B cell (primary cell): ENCODE measurements around the gene TBC1D3B. TPM values are rescaled to one million over a fixed set of nuclear protein-coding genes. Genes with fewer than 3 reads are reported as not detected.

Experiments used
- ATAC-seq: fragments of 200-7000 bp; cut with Tn5 transposase; one replicate; pipeline ENCODE4 v1.10.0; 2021; ENCODE audit warnings: low read depth, mild to moderate bottlenecking, moderate number of reproducible peaks, moderate library complexity
- CTCF ChIA-PET: fragments of 350-600 bp; sonication (Branson Sonifier 250); formaldehyde crosslinking; loops from one replicate; lab custom pipeline; 2021; ENCODE audit warnings: antibody characterized with exemption, inconsistent platforms; lab: Charles Lee
- POLR2A ChIA-PET: fragments of 350-600 bp; sonication (Branson Sonifier 250); formaldehyde crosslinking; loops from one replicate; lab custom pipeline; 2021; ENCODE audit warnings: antibody characterized with exemption; lab: Charles Lee
- DNase-seq: peaks from one replicate; pipeline ENCODE4 v3.0.0; 2013
- H2AFZ ChIP-seq: 2 replicates; pipeline ENCODE4 v1.6.1; 2012; ENCODE audit warnings: mild to moderate bottlenecking, low read depth, low read length; ENCODE audit not compliant: insufficient read depth, poor library complexity, severe bottlenecking
- H3K27ac ChIP-seq, 2 donors: 1 replicate in 1 of 2; 2 replicates in 1 of 2; pipeline ENCODE4 v1.5.1; 2012 to 2013; ENCODE audit warnings: low read length in 2 of 2, mild to moderate bottlenecking in 2 of 2, moderate library complexity in 1 of 2
- H3K27me3 ChIP-seq, 4 experiments: fragments of 200-600 bp in 1 of 4; sonication (generic) in 1 of 4; replicated peaks in 1 of 4; 1 replicate in 2 of 4; 2 replicates in 2 of 4; pipeline versions ENCODE4 v1.6.1 to v1.7.0; 2013 to 2016; ENCODE audit warnings: low read length in 3 of 4, mild to moderate bottlenecking in 2 of 4, mixed read lengths in 1 of 4, moderate library complexity in 1 of 4; ENCODE audit not compliant: insufficient read depth in 4 of 4, control insufficient read depth in 3 of 4; ENCODE audit errors: control extremely low read depth in 1 of 4
- H3K36me3 ChIP-seq, 2 experiments: replicated peaks in 1 of 2; 1 replicate in 1 of 2; 2 replicates in 1 of 2; pipeline versions ENCODE4 v1.6.1 to v1.7.1; 2013; ENCODE audit warnings: low read length in 1 of 2; ENCODE audit not compliant: insufficient read depth in 2 of 2, control insufficient read depth in 1 of 2; ENCODE audit errors: control extremely low read depth in 1 of 2, extremely low read depth in 1 of 2
- H3K4me1 ChIP-seq, 2 donors: fragments of 200-600 bp in 1 of 2; sonication (generic) in 1 of 2; 1 replicate in 1 of 2; 2 replicates in 1 of 2; pipeline versions ENCODE4 v1.5.1 to v1.6.1; 2013 to 2017; ENCODE audit warnings: low read length in 2 of 2; ENCODE audit not compliant: control insufficient read depth in 2 of 2, insufficient read depth in 2 of 2
- H3K4me2 ChIP-seq: replicated peaks from 2 replicates; pipeline ENCODE3; 2012; ENCODE audit warnings: mild to moderate bottlenecking, low read depth, low read length; ENCODE audit not compliant: poor library complexity, severe bottlenecking
- H3K4me3 ChIP-seq, 5 experiments: fragments of 200-600 bp in 1 of 5; sonication (generic) in 1 of 5; 1 replicate in 3 of 5; 2 replicates in 2 of 5; pipeline versions ENCODE4 v1.5.1 to v1.7.0; 2011 to 2016; ENCODE audit warnings: low read length in 4 of 5, mild to moderate bottlenecking in 4 of 5, low read depth in 2 of 5, control low read depth in 1 of 5, moderate library complexity in 1 of 5; ENCODE audit not compliant: insufficient read depth in 1 of 5; ENCODE audit errors: control extremely low read depth in 1 of 5, extremely low read depth in 1 of 5
- H3K79me2 ChIP-seq: fragments of 200-600 bp; sonication (generic); one replicate; pipeline ENCODE4 v1.6.0; 2016; ENCODE audit warnings: low read length; ENCODE audit not compliant: control insufficient read depth, insufficient read depth
- H3K9ac ChIP-seq: fragments of 200-600 bp; sonication (generic); 2 replicates; pipeline ENCODE4 v1.6.1; 2017; ENCODE audit warnings: mild to moderate bottlenecking, low read length, moderate library complexity
- H3K9me3 ChIP-seq, 3 donors: one replicate each; pipeline versions ENCODE4 v1.6.1 to v1.7.1; 2013; ENCODE audit warnings: low read length in 2 of 3; ENCODE audit not compliant: control insufficient read depth in 2 of 3, insufficient read depth in 1 of 3; ENCODE audit errors: control extremely low read depth in 1 of 3
- H4K20me1 ChIP-seq: 2 replicates; pipeline ENCODE4 v1.6.0; 2012; ENCODE audit warnings: mild to moderate bottlenecking, low read length; ENCODE audit not compliant: insufficient read depth, control insufficient read depth, poor library complexity, severe bottlenecking
- H3K27ac Mint-ChIP-seq: one replicate; pipeline ENCODE4 v1.8.0; 2021; ENCODE audit warnings: mixed read lengths
- H3K27me3 Mint-ChIP-seq: one replicate; pipeline ENCODE4 v1.8.0; 2021; ENCODE audit warnings: mixed read lengths
- H3K4me1 Mint-ChIP-seq: one replicate; pipeline ENCODE4 v1.8.0; 2021; ENCODE audit warnings: mixed read lengths
- H3K4me3 Mint-ChIP-seq: one replicate; pipeline ENCODE4 v1.8.0; 2021; ENCODE audit warnings: mixed read lengths
- H3K9me3 Mint-ChIP-seq: one replicate; pipeline ENCODE4 v1.8.0; 2022; ENCODE audit warnings: mixed read lengths; ENCODE audit not compliant: insufficient read depth
- CTCF ChIP-seq: fragments of 200-600 bp; IDR thresholded peaks from one replicate; pipeline ENCODE4 v1.8.0; 2022; ENCODE audit warnings: antibody characterized with exemption, mild to moderate bottlenecking
- EZH2 ChIP-seq: IDR thresholded peaks from 2 replicates; pipeline ENCODE4 v1.6.1; 2012; ENCODE audit warnings: borderline replicate concordance, low read depth, mild to moderate bottlenecking, moderate library complexity, low read length; ENCODE audit not compliant: insufficient read depth, poor library complexity, severe bottlenecking
- WGBS: methylation state at CpG from one replicate; pipeline ENCODE4 v1.1.5; 2013; ENCODE audit warnings: missing lambda C conversion rate; ENCODE audit not compliant: insufficient coverage; 5-methylcytosine and 5-hydroxymethylcytosine counted together
- intact Hi-C: fragments of 100-400 bp; cut with micrococcal nuclease; formaldehyde crosslinking; loops from one replicate; pipeline ENCODE4 v1.10.0; 2022
- polyA plus RNA-seq: library from polyadenylated mRNA; depleted of rRNA; stranded (reverse); fragments of >200 nt; gene quantifications from 2 replicates; pipeline ENCODE4 v1.2.3, GENCODE V29; 2012
- total RNA-seq, 2 donors: library from RNA; stranded (reverse); fragments of 120-200 nt in 1 of 2; gene quantifications; 1 replicate in 1 of 2; 2 replicates in 1 of 2; pipeline versions ENCODE4 v1.2.3 to v1.2.4, GENCODE V29; 2013 to 2022

TBC1D3B gene
- total and polyA plus RNA-seq, 2 donors (not counting 1 experiment from before 2014, with no cell fraction given), result 3.2 to 17.3 TPM

GRCh38 chr17:36151891-36152638 is 24.4 kb downstream of the TBC1D3B start:
- intact Hi-C loops, result no loop called here
- no peak overlapping the region for H3K27ac Mint-ChIP-seq

More at GRCh38 chr17:36151891-36152638, 24.4 kb downstream of the TBC1D3B start:
- Mint-ChIP-seq H3K4me3 (no peak overlapping the region), H3K4me1 (peaks cover 31% of the 10 kb centered on the region), H3K9me3 (no peaks in the 10 kb centered on the region), H3K27me3 (peaks cover 11% of the 10 kb centered on the region)
- H3K27ac ChIP-seq, result no peak overlapping the region
- H3K4me1 ChIP-seq, result peaks cover 20 to 29% of the 10 kb centered on the region in 2 donors
- no peaks in the 10 kb centered on the region for H3K9me3 ChIP-seq
- POLR2A ChIA-PET, result no interaction called here
- CTCF ChIA-PET, result interaction anchor here (1.4 to 15.6 kb wide), 2 partner anchors 62 to 176 kb away, joined by 4 to 639 read pairs; partner anchors contain the start of genes CCL16 and CCL3
- ATAC-seq, result no peak
- no peak overlapping the region for H3K4me3 ChIP-seq
- TF ChIP-seq CTCF (no peak), EZH2 (no peak)
- H3K79me2 ChIP-seq, result no peaks in the 10 kb centered on the region
- no peak overlapping the region for H3K9ac ChIP-seq
- no peaks in the 10 kb centered on the region for H4K20me1 ChIP-seq
- WGBS, result no CpG with 5 or more reads among the region's 4 CpGs
- H3K4me2 ChIP-seq, result no peak overlapping the region
- peaks cover 0 to 11% (median 0%) of the 10 kb centered on the region in 4 experiments for H3K27me3 ChIP-seq
- H2AFZ ChIP-seq, result no peak overlapping the region
- DNase-seq, result no peak
- no peaks in the 10 kb centered on the region for H3K36me3 ChIP-seq
